Gastrocnemius medialis (tissue), 4 donors: ENCODE results near the gene ACTA1.

Experiments used
- CTCF ChIP-seq, 5 experiments: fragments of 450-650 bp in 3 of 5; fragments of 200-600 bp in 2 of 5; sonication (generic) in 2 of 5; IDR thresholded peaks in 4 of 5; conservative IDR thresholded peaks in 1 of 5; 1 replicate in 4 of 5; 2 replicates in 1 of 5; pipeline ENCODE4 v1.5.1; 2016 to 2019; ENCODE audit warnings: antibody characterized with exemption in 5 of 5, mild to moderate bottlenecking in 3 of 5, moderate library complexity in 3 of 5
- POLR2A ChIP-seq, 2 donors: fragments of 450-650 bp; IDR thresholded peaks; one replicate each; pipeline ENCODE4 v1.6.1; 2017; ENCODE audit warnings: antibody characterized with exemption in 2 of 2, mild to moderate bottlenecking in 2 of 2, moderate library complexity in 2 of 2

GRCh38 chr1:229445828-229446227 is 11.9 kb upstream of the ACTA1 start:
- TF ChIP-seq CTCF (IDR thresholded peaks at IDR 0.05 in 4 of 5, conservative IDR thresholded peaks at IDR 0.05 in 1 of 5), result no peak
- TF ChIP-seq POLR2A (IDR thresholded peaks at IDR 0.05), result no peak
